ENCODE measurements around the gene BATF2. TPM values are rescaled to one million over a fixed set of nuclear protein-coding genes. Genes with fewer than 3 reads are reported as not detected.

The BATF2 gene
- total and polyA plus RNA-seq, 4 donors, result 0.51 to 3.2 (median 1.4) TPM

DNA sequence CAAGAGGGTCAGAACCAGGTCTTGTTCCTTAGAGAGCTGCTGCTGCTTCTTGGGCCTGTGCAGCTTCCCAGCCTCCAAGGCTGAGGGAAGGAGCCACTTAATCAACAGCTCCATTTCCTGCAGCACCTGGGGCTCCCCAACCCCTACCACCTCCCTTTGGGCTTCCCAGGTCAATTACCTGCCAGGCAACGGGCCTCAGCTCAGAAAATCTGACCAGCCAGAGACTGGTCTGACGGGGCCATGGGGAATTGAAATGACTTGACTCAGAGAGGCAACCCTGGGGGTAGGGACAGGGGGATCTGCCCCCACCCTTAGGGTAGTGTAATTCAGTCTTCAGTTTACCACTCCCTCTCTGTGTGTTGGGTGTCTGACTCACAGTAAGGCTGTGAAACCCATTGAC lies 20.1 kb downstream of the BATF2 start:
- Histone ChIP-seq H3K36me3 (ENCODE audit: control insufficient read depth in 4 of 4, insufficient read depth in 3 of 4, low read depth in 1 of 4, low read length in 3 of 4) (no peaks in the 10 kb centered on the region), H3K4me3 (ENCODE audit: low read depth in 1 of 3, low read length in 3 of 3) (no peak overlapping the region), H3K9ac (ENCODE audit: low read depth in 1 of 2, low read length in 2 of 2) (no peak overlapping the region), H3K27me3 (ENCODE audit: control insufficient read depth in 4 of 4, insufficient read depth in 4 of 4, low read length in 3 of 4) (no peaks in the 10 kb centered on the region), H3K4me1 (ENCODE audit: control insufficient read depth in 4 of 4, insufficient read depth in 4 of 4, low read length in 3 of 4) (peaks cover 0 to 7% (median 3%) of the 10 kb centered on the region in 4 donors), H3K27ac (ENCODE audit: low read depth in 1 of 2, low read length in 2 of 2) (no peak overlapping the region), H3K9me3 (ENCODE audit: control insufficient read depth in 4 of 4, low read length in 3 of 4) (no peaks in the 10 kb centered on the region)
- 82% methylated on average over 2 of the region's 2 CpGs for WGBS
- DNase-seq (ENCODE audit: low spot score), result no peak
- no peak for TF ChIP-seq EGR1 (IDR thresholded peaks at IDR 0.05; ENCODE audit: low read depth in 2 of 2)
- TF ChIP-seq HNF4G (IDR thresholded peaks at IDR 0.05), result no peak
- TF ChIP-seq, protein P1, sequence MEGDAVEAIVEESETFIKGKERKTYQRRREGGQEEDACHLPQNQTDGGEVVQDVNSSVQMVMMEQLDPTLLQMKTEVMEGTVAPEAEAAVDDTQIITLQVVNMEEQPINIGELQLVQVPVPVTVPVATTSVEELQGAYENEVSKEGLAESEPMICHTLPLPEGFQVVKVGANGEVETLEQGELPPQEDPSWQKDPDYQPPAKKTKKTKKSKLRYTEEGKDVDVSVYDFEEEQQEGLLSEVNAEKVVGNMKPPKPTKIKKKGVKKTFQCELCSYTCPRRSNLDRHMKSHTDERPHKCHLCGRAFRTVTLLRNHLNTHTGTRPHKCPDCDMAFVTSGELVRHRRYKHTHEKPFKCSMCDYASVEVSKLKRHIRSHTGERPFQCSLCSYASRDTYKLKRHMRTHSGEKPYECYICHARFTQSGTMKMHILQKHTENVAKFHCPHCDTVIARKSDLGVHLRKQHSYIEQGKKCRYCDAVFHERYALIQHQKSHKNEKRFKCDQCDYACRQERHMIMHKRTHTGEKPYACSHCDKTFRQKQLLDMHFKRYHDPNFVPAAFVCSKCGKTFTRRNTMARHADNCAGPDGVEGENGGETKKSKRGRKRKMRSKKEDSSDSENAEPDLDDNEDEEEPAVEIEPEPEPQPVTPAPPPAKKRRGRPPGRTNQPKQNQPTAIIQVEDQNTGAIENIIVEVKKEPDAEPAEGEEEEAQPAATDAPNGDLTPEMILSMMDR (IDR thresholded peaks at IDR 0.05; ENCODE audit: low read depth, low read length, missing input control), result no peak
- no peak for TF ChIP-seq FOXA2 (IDR thresholded peaks at IDR 0.05)
- TF ChIP-seq TAF1 (conservative IDR thresholded peaks at IDR 0.05), result no peak
- TF ChIP-seq RAD21 (IDR thresholded peaks at IDR 0.05), result no peak
- TF ChIP-seq, protein P2, sequence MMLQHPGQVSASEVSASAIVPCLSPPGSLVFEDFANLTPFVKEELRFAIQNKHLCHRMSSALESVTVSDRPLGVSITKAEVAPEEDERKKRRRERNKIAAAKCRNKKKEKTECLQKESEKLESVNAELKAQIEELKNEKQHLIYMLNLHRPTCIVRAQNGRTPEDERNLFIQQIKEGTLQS (IDR thresholded peaks at IDR 0.05), result no peak
- TF ChIP-seq GABPA (IDR thresholded peaks at IDR 0.05 in 1 of 2, conservative IDR thresholded peaks at IDR 0.05 in 1 of 2), result no peak
- TF ChIP-seq ZBTB33 (IDR thresholded peaks at IDR 0.05), result no peak
- no peak for TF ChIP-seq FOXA1 (IDR thresholded peaks at IDR 0.05)
- TF ChIP-seq, protein P3, sequence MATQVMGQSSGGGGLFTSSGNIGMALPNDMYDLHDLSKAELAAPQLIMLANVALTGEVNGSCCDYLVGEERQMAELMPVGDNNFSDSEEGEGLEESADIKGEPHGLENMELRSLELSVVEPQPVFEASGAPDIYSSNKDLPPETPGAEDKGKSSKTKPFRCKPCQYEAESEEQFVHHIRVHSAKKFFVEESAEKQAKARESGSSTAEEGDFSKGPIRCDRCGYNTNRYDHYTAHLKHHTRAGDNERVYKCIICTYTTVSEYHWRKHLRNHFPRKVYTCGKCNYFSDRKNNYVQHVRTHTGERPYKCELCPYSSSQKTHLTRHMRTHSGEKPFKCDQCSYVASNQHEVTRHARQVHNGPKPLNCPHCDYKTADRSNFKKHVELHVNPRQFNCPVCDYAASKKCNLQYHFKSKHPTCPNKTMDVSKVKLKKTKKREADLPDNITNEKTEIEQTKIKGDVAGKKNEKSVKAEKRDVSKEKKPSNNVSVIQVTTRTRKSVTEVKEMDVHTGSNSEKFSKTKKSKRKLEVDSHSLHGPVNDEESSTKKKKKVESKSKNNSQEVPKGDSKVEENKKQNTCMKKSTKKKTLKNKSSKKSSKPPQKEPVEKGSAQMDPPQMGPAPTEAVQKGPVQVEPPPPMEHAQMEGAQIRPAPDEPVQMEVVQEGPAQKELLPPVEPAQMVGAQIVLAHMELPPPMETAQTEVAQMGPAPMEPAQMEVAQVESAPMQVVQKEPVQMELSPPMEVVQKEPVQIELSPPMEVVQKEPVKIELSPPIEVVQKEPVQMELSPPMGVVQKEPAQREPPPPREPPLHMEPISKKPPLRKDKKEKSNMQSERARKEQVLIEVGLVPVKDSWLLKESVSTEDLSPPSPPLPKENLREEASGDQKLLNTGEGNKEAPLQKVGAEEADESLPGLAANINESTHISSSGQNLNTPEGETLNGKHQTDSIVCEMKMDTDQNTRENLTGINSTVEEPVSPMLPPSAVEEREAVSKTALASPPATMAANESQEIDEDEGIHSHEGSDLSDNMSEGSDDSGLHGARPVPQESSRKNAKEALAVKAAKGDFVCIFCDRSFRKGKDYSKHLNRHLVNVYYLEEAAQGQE (IDR thresholded peaks at IDR 0.05), result no peak

DNA sequence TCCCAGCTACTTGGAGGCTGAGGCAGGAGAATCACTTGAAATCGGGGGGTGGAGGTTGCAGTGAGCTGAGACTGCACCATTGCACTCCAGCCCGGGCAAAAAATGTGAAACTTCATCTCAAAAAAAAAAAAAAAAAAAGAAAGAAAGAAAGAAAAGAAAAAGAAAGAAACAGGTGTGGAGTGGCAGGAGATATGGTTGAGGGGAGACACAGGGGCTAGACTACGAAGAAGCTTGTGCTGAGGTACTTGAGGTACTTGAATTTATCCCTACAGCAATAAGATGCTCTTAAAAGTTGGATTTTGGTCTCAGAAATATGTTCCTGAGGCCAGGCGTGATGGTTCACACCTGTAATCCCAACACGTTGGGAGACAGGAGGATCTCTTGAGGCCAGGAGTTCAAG lies 22.6 kb downstream of the BATF2 start:
- H3K27me3 ChIP-seq (ENCODE audit: control insufficient read depth in 4 of 4, insufficient read depth in 4 of 4, low read length in 3 of 4), result no peaks in the 10 kb centered on the region
- H3K36me3 ChIP-seq (ENCODE audit: control insufficient read depth in 4 of 4, insufficient read depth in 3 of 4, low read depth in 1 of 4, low read length in 3 of 4), result no peaks in the 10 kb centered on the region
- H3K27ac ChIP-seq (ENCODE audit: low read depth in 1 of 2, low read length in 2 of 2), result no peak overlapping the region
- no peak overlapping the region for H3K9ac ChIP-seq (ENCODE audit: low read depth in 1 of 2, low read length in 2 of 2)
- peaks cover 0 to 10% (median 7%) of the 10 kb centered on the region in 4 donors for H3K4me1 ChIP-seq (ENCODE audit: control insufficient read depth in 4 of 4, insufficient read depth in 4 of 4, low read length in 3 of 4)
- peaks cover 0 to 1% (median 0%) of the 10 kb centered on the region in 4 donors for H3K9me3 ChIP-seq (ENCODE audit: control insufficient read depth in 4 of 4, low read length in 3 of 4)
- H3K4me3 ChIP-seq (ENCODE audit: low read depth in 1 of 3, low read length in 3 of 3), result no peak overlapping the region
- WGBS, result 88% methylated on average over 5 of the region's 5 CpGs
- no peak for TF ChIP-seq HNF4G (IDR thresholded peaks at IDR 0.05)
- TF ChIP-seq FOXA1 (IDR thresholded peaks at IDR 0.05), result no peak
- no peak for TF ChIP-seq FOXA2 (IDR thresholded peaks at IDR 0.05)
- TF ChIP-seq, protein P4, sequence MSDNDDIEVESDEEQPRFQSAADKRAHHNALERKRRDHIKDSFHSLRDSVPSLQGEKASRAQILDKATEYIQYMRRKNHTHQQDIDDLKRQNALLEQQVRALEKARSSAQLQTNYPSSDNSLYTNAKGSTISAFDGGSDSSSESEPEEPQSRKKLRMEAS (IDR thresholded peaks at IDR 0.05), result no peak
- TF ChIP-seq RXRA (IDR thresholded peaks at IDR 0.05), result no peak
- no peak for TF ChIP-seq RAD21 (IDR thresholded peaks at IDR 0.05)
- TF ChIP-seq JUND (IDR thresholded peaks at IDR 0.05), result no peak
- TF ChIP-seq, protein P1 (IDR thresholded peaks at IDR 0.05; ENCODE audit: low read depth, low read length, missing input control), result no peak
- no peak for TF ChIP-seq EGR1 (IDR thresholded peaks at IDR 0.05; ENCODE audit: low read depth in 2 of 2)
- no peak for TF ChIP-seq YY1 (IDR thresholded peaks at IDR 0.05)
- TF ChIP-seq, protein P3 (IDR thresholded peaks at IDR 0.05), result no peak
- TF ChIP-seq HNF4A (conservative IDR thresholded peaks at IDR 0.05), result no peak
- DNase-seq (ENCODE audit: low spot score), result no peak

Data from liver (tissue), 9 donors.